ENCODE measurements around the gene OR2A25. TPM values are rescaled to one million over a fixed set of nuclear protein-coding genes. Genes with fewer than 3 reads are reported as not detected.

Gene OR2A25
- polyA plus RNA-seq, 4 donors = 0.13 TPM; not detected in 3

DNA sequence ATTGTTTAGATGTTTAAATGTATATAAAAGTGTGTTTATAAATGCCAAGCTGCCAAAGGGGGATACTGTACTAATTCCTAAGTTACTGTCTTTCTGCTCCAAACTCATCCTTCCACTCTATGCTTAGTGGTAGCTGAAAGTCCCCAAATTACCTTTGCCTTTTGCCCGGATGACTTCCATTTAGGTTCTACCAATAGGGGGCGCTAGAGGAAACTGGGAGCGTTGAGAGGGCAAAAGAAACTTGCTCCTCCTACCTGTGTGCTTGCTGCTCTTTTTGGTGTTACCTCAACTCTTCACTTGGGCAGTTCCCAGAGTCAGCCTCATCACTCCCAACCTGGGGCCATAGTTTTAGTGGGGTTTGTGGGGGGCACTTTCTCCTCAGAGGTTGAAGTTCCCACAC, 5.9 kb upstream of the OR2A25 start:
- DNase-seq (ENCODE audit: low read depth in 4 of 4, low spot score in 2 of 4) = no peak

DNA sequence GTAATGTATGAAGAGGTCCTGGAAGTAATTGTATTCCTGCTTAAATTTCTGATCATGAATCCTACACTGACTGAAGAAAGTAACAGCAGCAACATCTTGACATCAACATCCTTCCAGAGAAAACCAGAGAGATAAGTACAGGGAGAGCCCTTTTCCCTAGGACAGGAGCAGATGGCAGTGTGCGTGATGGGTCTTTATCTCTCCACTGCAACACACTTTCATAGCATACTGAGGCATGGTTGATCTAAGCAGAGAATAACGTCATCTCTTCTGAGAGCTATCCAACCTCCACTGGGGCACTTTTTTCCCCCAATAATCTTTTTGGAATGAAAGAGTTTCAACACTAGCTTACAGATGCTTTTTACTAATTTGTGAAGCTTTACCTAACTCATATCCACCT, 342 bp downstream of the OR2A25 start:
- DNase-seq (ENCODE audit: low read depth in 4 of 4, low spot score in 2 of 4) = no peak

DNA sequence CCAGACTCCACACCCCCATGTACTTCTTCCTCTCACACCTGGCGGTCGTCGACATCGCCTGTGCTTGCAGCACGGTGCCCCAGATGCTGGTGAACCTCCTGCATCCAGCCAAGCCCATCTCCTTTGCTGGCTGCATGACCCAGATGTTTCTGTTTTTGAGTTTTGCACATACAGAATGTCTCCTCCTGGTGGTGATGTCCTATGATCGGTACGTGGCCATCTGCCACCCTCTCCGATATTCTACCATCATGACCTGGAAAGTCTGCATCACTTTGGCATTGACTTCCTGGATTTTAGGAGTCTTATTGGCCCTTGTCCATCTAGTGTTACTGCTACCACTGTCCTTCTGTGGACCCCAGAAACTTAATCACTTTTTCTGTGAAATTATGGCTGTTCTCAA, 4.8 kb downstream of the OR2A25 start:
- no peak for DNase-seq (ENCODE audit: low read depth in 4 of 4, low spot score in 2 of 4)

DNA sequence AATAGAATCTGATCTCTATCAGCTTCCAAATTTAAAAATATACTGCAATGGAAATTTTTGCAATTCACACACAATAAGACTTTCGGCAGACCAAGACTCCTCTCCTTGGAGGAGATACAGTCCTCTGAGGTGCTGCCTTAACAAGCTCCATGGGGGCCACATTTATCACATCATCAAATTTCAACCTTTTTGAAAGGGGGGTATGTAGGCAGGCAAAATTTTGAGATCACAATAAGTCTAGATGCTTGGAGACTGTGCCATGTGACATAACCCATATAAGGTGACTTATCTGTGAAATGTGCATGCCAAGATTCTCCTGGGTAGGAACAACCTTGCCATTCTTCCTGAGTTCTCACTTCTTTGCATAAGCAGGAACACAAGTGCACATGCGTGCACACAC, 16.4 kb downstream of the OR2A25 start, which contains the start of gene OR2A12:
Gene OR2A12, plus strand, starts transcription at position 301 of the 400 bp plus-strand sequence. CDS start 8,830 bp downstream, outside the sequence.
- no peak for DNase-seq (ENCODE audit: low read depth in 4 of 4, low spot score in 2 of 4)

DNA sequence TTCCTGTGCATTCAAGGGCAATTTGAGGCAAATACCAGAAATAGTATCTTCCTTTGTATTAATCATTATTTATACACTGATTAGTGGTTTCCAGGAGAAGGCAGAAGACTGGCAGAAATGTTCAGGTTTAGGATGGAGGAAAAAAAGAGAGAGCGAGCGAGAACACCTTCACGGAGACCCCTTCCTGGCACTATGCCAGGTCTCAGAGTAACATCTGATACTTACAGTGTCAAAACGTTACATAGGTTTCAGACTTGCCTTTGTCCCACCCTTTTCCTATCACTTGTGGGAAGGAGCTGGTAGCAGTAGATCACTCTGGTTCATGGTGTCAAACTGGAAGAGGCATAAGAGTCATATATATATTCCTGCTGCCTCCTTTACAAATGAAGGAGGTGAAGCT, 17.1 kb downstream of the OR2A25 start:
- DNase-seq (ENCODE audit: low read depth in 4 of 4, low spot score in 2 of 4) = no peak

DNA sequence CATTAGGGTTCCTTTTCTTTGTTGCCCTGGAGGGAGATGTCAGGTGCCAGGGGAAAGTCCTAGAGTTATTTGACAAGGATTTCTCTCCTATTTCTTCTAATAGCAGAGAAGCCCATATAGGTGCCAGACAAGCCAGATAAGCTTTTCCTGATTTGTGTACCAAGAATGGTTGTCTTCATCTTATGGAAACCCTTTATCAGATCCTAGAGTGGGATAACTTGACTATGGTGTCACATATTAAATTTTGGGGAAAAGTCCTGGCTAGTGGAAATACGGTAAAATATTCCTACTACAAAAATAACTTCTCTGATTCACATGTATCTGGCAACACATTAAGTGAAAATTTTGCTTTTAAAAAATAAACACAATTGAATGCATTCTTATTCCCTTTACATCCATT, 17.6 kb downstream of the OR2A25 start:
- no peak for DNase-seq (ENCODE audit: low read depth in 4 of 4, low spot score in 2 of 4)

DNA sequence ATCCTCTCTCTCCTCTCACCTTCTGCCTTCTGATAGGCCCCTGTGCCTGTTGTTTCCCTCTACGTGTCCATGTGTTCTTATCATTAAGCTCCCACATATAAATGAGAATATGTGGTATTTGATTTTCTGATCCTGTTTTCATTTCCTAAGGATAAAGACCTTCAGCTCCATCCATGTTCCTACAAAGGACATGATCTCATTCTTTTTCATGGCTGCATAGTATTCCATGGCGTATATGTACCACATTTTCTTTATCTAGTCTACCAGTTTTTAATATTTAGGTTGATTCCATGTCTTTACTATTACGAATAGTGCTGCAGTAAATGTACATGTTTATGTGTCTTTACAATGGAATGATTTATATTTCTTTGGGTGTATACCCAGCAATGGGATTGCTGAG, 21.1 kb downstream of the OR2A25 start:
- no peak for DNase-seq (ENCODE audit: low read depth in 4 of 4, low spot score in 2 of 4)

DNA sequence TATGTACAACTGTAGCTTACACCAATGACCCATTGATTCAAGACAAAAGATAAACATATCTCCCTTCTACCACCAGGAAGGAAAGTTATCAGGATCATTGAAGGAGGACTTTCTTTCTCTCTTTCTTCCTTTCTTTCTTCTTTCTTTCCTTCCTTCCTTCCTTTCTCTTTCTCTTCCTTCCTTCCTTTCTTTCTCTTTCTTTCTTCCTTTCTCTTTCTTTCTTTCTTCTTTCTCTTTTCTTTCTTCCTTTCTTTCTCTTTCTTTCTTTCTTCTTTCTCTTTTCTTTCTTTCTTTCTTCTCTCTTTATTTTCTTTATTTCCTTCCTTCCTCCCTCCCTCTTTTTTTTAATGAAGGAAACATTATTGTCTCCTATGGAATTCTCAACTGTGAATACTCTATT, 29.2 kb downstream of the OR2A25 start:
- no peak for DNase-seq (ENCODE audit: low read depth in 4 of 4, low spot score in 2 of 4)

DNA sequence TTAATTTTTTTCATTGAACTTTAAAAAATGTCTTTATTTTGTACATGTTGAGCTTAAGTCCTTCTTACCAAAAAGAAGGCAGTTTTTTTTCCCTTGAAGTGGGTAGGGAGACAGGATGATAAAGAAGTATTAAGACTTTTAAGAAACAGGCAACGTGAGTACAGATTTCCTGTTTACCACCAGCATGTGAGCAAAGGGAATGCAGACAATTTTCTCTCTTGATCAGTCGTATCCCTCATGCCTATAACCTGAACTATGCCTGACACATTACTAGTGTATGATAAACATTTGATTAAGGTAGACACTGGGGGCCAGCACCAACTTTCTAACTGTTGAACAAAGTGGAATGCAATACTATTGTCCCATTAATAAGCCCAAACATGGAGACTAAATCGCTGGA, 31.0 kb downstream of the OR2A25 start:
- no peak for DNase-seq (ENCODE audit: low read depth in 4 of 4, low spot score in 2 of 4)

DNA sequence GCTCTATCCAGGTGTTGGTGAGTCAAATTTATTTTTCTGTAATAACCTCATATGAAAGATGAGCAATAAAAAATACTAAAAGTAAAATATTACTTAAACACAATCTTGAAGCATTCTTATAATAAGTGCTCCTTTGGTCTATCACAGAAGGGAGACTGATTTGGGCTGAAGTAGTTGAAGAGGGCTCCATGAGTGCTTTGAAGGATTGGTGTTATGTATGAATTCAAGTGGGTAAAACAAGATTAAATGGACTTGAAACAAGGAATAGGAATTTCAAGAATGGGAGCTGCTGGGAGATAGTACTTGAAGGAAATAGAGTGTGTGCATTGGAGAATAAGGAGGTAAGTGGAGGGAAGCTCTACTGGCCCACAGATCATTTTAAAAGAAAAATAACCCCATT, 32.4 kb downstream of the OR2A25 start:
- no peak for DNase-seq (ENCODE audit: low read depth in 4 of 4, low spot score in 2 of 4)

DNA sequence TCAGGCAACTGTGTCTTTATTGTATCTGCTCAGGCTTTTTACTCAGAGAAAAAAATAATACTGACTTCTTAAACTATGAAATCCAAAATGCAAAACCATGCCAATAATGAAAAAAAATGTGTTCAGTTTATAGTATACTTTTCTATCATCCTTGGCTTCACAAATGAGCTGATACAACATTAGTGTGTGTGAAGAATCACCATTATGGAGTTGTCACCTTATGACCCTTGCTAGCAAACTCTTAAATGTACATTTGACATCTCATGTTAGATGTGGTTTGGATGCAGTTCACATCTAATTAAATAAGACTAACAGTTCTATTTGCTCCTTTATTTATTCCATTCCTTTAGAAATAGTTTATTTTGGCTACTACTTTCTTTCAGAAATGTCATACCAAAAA, 35.6 kb downstream of the OR2A25 start:
- no peak for DNase-seq (ENCODE audit: low read depth in 4 of 4, low spot score in 2 of 4)

DNA sequence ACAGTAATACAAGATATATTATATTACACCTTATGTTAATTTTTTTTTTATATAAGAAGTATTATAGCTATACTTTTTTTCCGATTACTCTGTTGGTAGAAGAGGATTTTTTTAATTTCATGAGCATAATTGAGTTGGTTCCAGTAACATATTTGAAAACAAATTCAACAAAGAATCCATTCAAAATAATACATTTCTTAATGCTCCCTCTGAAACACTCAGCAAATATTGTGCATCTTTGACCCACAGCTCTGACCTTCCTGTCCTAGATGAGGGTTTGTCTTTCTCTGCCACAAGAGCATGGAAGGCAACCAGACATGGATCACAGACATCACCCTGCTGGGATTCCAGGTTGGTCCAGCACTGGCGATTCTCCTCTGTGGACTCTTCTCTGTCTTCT, 39.7 kb downstream of the OR2A25 start, which contains the start of gene OR2A2:
Gene OR2A2, plus strand, starts transcription at position 301 of the 400 bp plus-strand sequence. Its CDS starts 0 bp downstream, at position 301.
- DNase-seq (ENCODE audit: low read depth in 4 of 4, low spot score in 2 of 4) = no peak

DNA sequence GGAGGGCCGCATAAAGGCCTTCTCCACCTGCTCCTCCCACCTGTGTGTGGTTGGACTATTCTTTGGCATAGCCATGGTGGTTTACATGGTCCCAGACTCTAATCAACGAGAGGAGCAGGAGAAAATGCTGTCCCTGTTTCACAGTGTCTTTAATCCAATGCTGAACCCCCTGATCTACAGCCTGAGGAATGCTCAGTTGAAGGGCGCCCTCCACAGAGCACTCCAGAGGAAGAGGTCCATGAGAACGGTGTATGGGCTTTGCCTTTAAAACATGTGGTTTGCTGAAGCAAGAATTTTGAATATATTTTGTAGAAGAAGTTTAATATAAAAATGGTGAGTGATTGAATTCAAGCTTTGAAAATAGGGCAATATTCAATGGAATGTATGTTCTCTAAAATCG, 40.7 kb downstream of the OR2A25 start:
- no peak for DNase-seq (ENCODE audit: low read depth in 4 of 4, low spot score in 2 of 4)

DNA sequence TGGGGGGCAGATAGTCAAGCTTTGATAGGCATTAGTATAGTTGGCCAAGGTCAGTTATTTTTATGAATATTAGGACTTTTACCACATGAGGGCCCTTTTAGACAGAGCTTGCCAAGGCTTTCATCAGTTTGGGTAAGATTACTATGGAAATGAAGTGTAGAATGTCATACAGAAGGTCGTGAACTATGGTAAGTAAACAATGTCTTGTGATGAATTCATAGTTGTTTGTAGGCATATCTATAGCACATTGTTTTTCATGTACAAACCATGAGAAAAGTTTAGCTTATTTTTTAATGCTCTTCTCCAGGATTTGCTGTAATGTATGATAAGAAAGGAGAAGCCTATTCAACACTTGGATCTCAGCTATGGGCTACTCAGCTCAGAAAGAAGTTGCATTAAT, 44.0 kb downstream of the OR2A25 start:
- no peak for DNase-seq (ENCODE audit: low read depth in 4 of 4, low spot score in 2 of 4)

DNA sequence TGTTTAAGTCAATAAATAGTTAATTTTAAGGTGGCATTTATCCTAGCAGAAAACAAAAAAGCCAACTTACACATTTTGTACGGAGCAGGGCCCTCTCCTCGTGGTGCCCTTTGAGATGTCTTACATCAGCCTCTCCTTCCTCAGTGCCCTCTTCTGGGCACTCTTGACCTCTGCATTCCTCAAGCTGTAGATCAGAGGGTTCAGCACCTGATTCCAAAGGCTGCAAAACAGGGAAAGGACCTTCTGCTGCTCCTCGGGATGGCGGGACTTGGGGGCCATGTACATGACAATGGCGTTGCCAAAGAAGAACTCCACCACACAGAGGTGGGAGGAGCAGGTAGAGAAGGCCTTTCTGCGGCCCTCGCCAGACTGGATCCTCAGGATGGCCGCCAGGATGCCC, 48.7 kb downstream of the OR2A25 start:
- DNase-seq (ENCODE audit: low read depth in 4 of 4, low spot score in 2 of 4) = no peak

DNA sequence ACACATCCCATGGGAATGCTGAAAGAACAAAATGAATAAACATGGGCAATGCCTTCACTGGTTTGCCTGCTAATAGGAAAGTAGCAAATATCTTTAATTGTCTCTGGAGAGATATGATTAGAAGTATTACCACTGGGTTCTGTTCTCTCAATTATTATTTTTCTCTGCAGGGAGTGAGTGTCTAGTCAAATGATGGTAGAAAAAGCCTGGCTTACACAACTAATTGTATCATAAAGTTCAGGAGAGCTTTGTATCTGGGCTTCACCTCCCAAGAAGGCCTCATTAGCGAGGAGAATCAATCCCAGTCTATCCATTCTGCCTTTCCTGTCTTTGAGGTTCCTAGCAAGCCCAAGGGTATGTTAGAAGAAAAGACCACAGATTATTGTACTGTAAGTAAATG, 53.3 kb downstream of the OR2A25 start, which contains the start of gene OR2A14:
Gene OR2A14, plus strand, starts transcription at position 301 of the 400 bp plus-strand sequence. CDS start 5,937 bp downstream, outside the sequence.
- DNase-seq (ENCODE audit: low read depth in 4 of 4, low spot score in 2 of 4) = no peak

Other genes starting within 250 kb of the OR2A25 start
- gene TCAF1, start 167.6 kb upstream of the OR2A25 start, polyA plus RNA-seq (ENCODE audit: insufficient read length in 4 of 4) = 10 to 100 TPM; 72.9 to 85.9 (median 77.6) TPM
- gene OR2F2, start 134.6 kb upstream of the OR2A25 start, polyA plus RNA-seq (ENCODE audit: insufficient read length in 4 of 4) = not detected
- gene OR2F1, start 115.0 kb upstream of the OR2A25 start, polyA plus RNA-seq (ENCODE audit: insufficient read length in 4 of 4) = under 1 TPM; 0.04 to 0.33 (median 0.12) TPM
- under 1 TPM in 2 of 4 donors, not detected in 2; 0.03 to 0.05 TPM for gene OR6B1, start 69.5 kb upstream of the OR2A25 start, polyA plus RNA-seq (ENCODE audit: insufficient read length in 4 of 4)
- under 1 TPM in 2 of 4 donors, not detected in 2; 0.02 to 0.35 TPM for gene OR2A5, start 20.9 kb upstream of the OR2A25 start, polyA plus RNA-seq (ENCODE audit: insufficient read length in 4 of 4)
- under 1 TPM in 2 of 4 donors, not detected in 2; 0.03 to 0.08 TPM for gene OR2A12, start 16.5 kb downstream of the OR2A25 start, polyA plus RNA-seq (ENCODE audit: insufficient read length in 4 of 4)
- under 1 TPM in 1 of 4 donors, not detected in 3; 0.09 TPM for gene OR2A2, start 39.8 kb downstream of the OR2A25 start, polyA plus RNA-seq (ENCODE audit: insufficient read length in 4 of 4)
- gene OR2A14, start 53.4 kb downstream of the OR2A25 start, polyA plus RNA-seq (ENCODE audit: insufficient read length in 4 of 4) = under 1 TPM in 1 of 4 donors, not detected in 3; 0.05 TPM
- gene CTAGE4, start 113.7 kb downstream of the OR2A25 start, polyA plus RNA-seq (ENCODE audit: insufficient read length in 4 of 4) = 10 to 100 TPM in 1 of 4 donors, 1 to 10 TPM in 3; 3.5 to 20.1 (median 5.7) TPM
- gene ARHGEF35, start 126.0 kb downstream of the OR2A25 start, polyA plus RNA-seq (ENCODE audit: insufficient read length in 4 of 4) = 10 to 100 TPM; 18.7 to 27.6 (median 22.4) TPM
- 1 to 10 TPM in 2 of 4 donors, under 1 TPM in 2; 0.43 to 4.1 (median 2.0) TPM for gene OR2A42, start 169.8 kb downstream of the OR2A25 start, polyA plus RNA-seq (ENCODE audit: insufficient read length in 4 of 4)
- 10 to 100 TPM in 2 of 4 donors, 1 to 10 TPM in 2; 4.3 to 27.2 (median 11.3) TPM for gene OR2A7, start 195.0 kb downstream of the OR2A25 start, polyA plus RNA-seq (ENCODE audit: insufficient read length in 4 of 4)
- 1 to 10 TPM; 4.0 to 8.9 (median 5.3) TPM for gene CTAGE8, start 199.5 kb downstream of the OR2A25 start, polyA plus RNA-seq (ENCODE audit: insufficient read length in 4 of 4)
- 1 to 10 TPM in 3 of 4 donors, under 1 TPM in 1; 0.68 to 1.9 (median 1.1) TPM for gene OR2A1, start 242.6 kb downstream of the OR2A25 start, polyA plus RNA-seq (ENCODE audit: insufficient read length in 4 of 4)

All from left renal cortex interstitium (tissue), 4 donors.